Transverse colon (tissue), 4 donors: Measurements from ENCODE around the gene TCP11. TPM values are rescaled to one million over a fixed set of nuclear protein-coding genes. Genes with fewer than 3 reads are reported as not detected.
A peak's percentile ranks its signal among the peaks of the same experiment; 100 is the strongest.

Experiments used
- DNase-seq: peaks from one replicate; pipeline ENCODE4 v3.0.0-alpha.2; 2019
- H3K27ac ChIP-seq, 4 donors: fragments of 200-600 bp; sonication (generic); 2 replicates each; pipeline ENCODE4 v1.5.1; 2016 to 2018; ENCODE audit warnings: inconsistent platforms in 4 of 4
- H3K27me3 ChIP-seq: fragments of 200-600 bp; sonication (generic); 2 replicates; pipeline ENCODE4 v1.5.1; 2017; ENCODE audit warnings: inconsistent platforms
- H3K36me3 ChIP-seq, 4 donors: fragments of 200-600 bp; sonication (generic); 2 replicates each; pipeline ENCODE4 v1.5.1; 2017 to 2019; ENCODE audit warnings: inconsistent platforms in 4 of 4
- H3K4me1 ChIP-seq, 4 donors: fragments of 200-600 bp; sonication (generic); 2 replicates each; pipeline ENCODE4 v1.5.1; 2017 to 2020; ENCODE audit warnings: inconsistent platforms in 4 of 4
- H3K4me3 ChIP-seq, 4 donors: fragments of 200-600 bp; sonication (generic); 1 replicate in 1 of 4; 2 replicates in 3 of 4; pipeline versions ENCODE4 v1.5.1 to v1.6.1; 2017 to 2019; ENCODE audit warnings: inconsistent platforms in 4 of 4
- H3K9me3 ChIP-seq, 2 donors: fragments of 200-600 bp; sonication (generic); 2 replicates each; pipeline ENCODE4 v1.5.1; 2017 to 2019; ENCODE audit warnings: inconsistent platforms in 2 of 2
- EP300 ChIP-seq: sonication (generic); formaldehyde crosslinking; IDR thresholded peaks from one replicate; pipeline ENCODE4 v1.6.1; 2017; ENCODE audit warnings: antibody characterized with exemption, low read depth
- POLR2A ChIP-seq: fragments of 450-650 bp; IDR thresholded peaks from one replicate; pipeline ENCODE4 v1.6.1; 2016; ENCODE audit warnings: antibody characterized with exemption, mild to moderate bottlenecking, moderate library complexity
- POLR2AphosphoS5 ChIP-seq, 3 donors: sonication (generic); formaldehyde crosslinking; IDR thresholded peaks; one replicate each; pipeline ENCODE4 v1.6.1; 2016; ENCODE audit warnings: antibody characterized with exemption in 3 of 3
- WGBS, 2 donors: methylation state at CpG; one replicate each; pipeline ENCODE4 v1.1.5; 2018; ENCODE audit warnings: low coverage in 1 of 2; 5-methylcytosine and 5-hydroxymethylcytosine counted together
- in situ Hi-C, 4 donors: fragments of 200-750 bp; cut with MboI; loops; one replicate each; pipeline versions ENCODE4 v1.15.0 to v1.15.1; 2017; ENCODE audit warnings: low sequenced_read_pairs in 3 of 4, low pct_ligation_motif_present in 1 of 4, low pct_unique_long_range_greater_than_20kb in 1 of 4
- intact Hi-C: fragments of 100-400 bp; cut with DNase I; formaldehyde crosslinking; loops from one replicate; pipeline ENCODE4 v1.15.1; 2023; ENCODE audit warnings: low total_unique reads
- total RNA-seq, 4 donors: library from RNA; depleted of rRNA; stranded (reverse); fragments of >200 nt; gene quantifications; one replicate each; pipeline ENCODE4 v1.1.0, GENCODE V29; 2016
- TF ChIP-seq, protein P1 (sequence below), 5 experiments: fragments of 200-600 bp in 3 of 5; fragments of 450-650 bp in 2 of 5; sonication (generic) in 3 of 5; IDR thresholded peaks; 1 replicate in 2 of 5; 2 replicates in 3 of 5; pipeline ENCODE4 v1.5.1; 2016 to 2017; ENCODE audit warnings: antibody characterized with exemption in 5 of 5, inconsistent platforms in 3 of 5, mild to moderate bottlenecking in 2 of 5, moderate library complexity in 1 of 5

Gene TCP11
- total RNA-seq, 4 donors from 2014 or later, result 0.96 TPM; not detected in 3

GRCh38 chr6:35086282-35086632 is 54.9 kb downstream of the TCP11 start:
- Histone ChIP-seq H3K27me3 (no peaks in the 10 kb centered on the region), H3K4me1 (peaks cover 0 to 16% (median 7%) of the 10 kb centered on the region in 4 donors), H3K27ac (no peak overlapping the region), H3K9me3 (no peaks in the 10 kb centered on the region), H3K4me3 (no peak overlapping the region), H3K36me3 (peaks cover 0 to 40% (median 11%) of the 10 kb centered on the region in 4 donors)
- no peak for DNase-seq
- 95% methylated on average over 10 of the region's 10 CpGs; no CpG with 5 or more reads in 1 of the 2 donors for WGBS, 2 donors
- in situ Hi-C loops (no loop called here), intact Hi-C loops (loop anchor here (10.0 kb wide), 1 partner anchor 71 kb away; no protein-coding TSS in a partner anchor)
- TF ChIP-seq POLR2AphosphoS5 (IDR thresholded peaks at IDR 0.05) (no peak), POLR2A (no peak), EP300 (no peak)
- TF ChIP-seq, protein P1, sequence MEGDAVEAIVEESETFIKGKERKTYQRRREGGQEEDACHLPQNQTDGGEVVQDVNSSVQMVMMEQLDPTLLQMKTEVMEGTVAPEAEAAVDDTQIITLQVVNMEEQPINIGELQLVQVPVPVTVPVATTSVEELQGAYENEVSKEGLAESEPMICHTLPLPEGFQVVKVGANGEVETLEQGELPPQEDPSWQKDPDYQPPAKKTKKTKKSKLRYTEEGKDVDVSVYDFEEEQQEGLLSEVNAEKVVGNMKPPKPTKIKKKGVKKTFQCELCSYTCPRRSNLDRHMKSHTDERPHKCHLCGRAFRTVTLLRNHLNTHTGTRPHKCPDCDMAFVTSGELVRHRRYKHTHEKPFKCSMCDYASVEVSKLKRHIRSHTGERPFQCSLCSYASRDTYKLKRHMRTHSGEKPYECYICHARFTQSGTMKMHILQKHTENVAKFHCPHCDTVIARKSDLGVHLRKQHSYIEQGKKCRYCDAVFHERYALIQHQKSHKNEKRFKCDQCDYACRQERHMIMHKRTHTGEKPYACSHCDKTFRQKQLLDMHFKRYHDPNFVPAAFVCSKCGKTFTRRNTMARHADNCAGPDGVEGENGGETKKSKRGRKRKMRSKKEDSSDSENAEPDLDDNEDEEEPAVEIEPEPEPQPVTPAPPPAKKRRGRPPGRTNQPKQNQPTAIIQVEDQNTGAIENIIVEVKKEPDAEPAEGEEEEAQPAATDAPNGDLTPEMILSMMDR (IDR thresholded peaks at IDR 0.05), result no peak

DNA sequence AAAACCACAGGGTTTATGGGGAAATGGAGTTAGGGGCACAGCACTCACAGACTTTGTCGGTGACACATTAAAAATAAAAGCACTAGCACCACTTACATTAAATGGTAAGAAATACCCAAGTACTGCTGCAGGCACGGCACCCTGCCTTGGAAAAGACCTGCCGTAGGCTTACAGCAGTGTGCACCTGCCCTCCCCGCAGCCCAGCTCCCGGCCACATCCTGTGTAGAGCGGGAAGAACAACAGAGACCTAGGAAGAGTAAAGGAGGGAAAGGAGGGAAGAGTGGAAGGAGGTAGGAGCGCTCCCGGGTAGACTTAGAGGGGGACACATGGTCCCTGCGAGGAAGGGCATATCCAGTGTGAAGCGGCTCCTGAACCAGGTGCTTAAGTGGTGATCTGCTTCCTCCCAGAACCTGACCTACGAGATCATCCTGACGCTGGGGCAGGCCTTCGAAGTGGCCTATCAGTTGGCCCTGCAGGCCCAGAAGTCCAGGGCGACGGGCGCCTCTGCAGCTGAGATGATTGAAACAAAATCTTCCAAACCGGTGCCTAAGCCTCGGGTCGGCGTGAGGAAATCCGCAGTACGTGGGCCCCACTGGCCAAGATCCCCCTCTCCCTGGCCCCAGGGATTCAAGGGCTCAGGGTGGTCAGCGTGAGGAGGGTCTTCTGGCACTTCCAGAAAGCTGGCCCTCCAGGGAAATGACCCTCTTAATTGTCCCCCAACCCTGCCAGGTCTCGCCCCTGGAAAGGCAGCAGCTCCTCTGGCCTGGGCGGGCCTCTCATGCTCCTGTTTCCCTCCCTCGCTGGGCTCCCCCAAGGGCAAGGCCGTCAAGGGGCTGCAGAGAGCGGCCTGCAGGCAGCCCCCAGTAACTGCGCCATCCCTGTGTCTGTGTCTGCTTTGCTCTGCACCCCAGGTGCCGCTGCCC is 55.5 kb downstream of the TCP11 start:
- WGBS, 2 donors, result 80 to 92% methylated on average over 1 to 27 of the region's 30 CpGs
- TF ChIP-seq POLR2AphosphoS5 (IDR thresholded peaks at IDR 0.05) (no peak), EP300 (no peak), POLR2A (no peak)
- TF ChIP-seq, protein P1 (IDR thresholded peaks at IDR 0.05), result no peak
- peaks cover 0 to 40% (median 14%) of the 10 kb centered on the region in 4 donors for H3K36me3 ChIP-seq
- no peak for DNase-seq
- intact Hi-C loops, result loop anchor here (10.0 kb wide), 1 partner anchor 71 kb away; no protein-coding TSS in a partner anchor
- H3K27me3 ChIP-seq, result no peaks in the 10 kb centered on the region
- H3K4me3 ChIP-seq, result no peak overlapping the region
- in situ Hi-C loops, result no loop called here
- no peak overlapping the region for H3K27ac ChIP-seq
- peaks cover 0 to 16% (median 6%) of the 10 kb centered on the region in 4 donors for H3K4me1 ChIP-seq
- H3K9me3 ChIP-seq, result no peaks in the 10 kb centered on the region

DNA sequence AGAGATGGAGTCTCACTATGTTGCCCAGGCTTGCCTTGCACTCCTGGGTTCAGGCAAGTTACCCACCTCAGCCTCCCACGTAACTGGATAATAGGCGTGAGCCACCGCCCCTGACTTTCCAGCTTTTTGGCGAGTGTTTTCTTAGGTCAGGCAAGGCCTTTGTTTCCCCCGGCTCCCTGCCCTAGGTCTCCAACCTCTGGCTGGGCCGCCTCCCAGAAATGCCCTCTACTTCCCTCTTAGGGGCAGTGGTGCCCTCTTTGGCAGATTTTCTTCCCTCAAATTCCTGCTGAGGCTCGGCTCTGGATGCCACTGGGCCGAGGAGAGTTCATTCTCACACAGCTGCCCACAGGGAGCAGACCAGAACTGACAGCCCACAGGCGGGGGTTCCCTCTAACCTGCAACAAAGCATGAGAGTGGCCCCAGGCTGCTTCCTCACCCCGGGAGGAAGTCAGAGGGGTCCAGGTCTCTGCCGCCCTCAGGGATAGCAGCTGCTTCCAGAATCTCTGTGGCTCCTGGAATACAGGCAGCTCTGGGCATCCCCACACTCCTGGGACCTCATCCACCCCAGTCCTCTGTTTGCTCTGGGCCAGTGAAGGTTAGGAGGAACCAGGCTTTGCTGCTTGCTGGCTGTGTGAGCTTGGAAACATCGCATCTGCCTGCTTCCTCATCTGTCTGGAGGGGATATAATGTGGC is 56.5 kb downstream of the TCP11 start:
- in situ Hi-C loops, result no loop called here
- Histone ChIP-seq H3K36me3 (peaks cover 0 to 44% (median 19%) of the 10 kb centered on the region in 4 donors), H3K9me3 (no peaks in the 10 kb centered on the region), H3K4me1 (peaks cover 0 to 11% (median under 1%) of the 10 kb centered on the region in 4 donors), H3K27me3 (no peaks in the 10 kb centered on the region), H3K4me3 (no peak overlapping the region), H3K27ac (peak overlapping the region in 2 of 4 donors; percentile 20 to 36)
- no peak for DNase-seq
- WGBS, 2 donors, result 93 to 100% methylated on average over 4 to 12 of the region's 12 CpGs
- intact Hi-C loops, result loop anchor here (10.0 kb wide), 1 partner anchor 70 kb away; no protein-coding TSS in a partner anchor
- TF ChIP-seq, protein P1 (IDR thresholded peaks at IDR 0.05), result no peak
- TF ChIP-seq POLR2A (no peak), POLR2AphosphoS5 (IDR thresholded peaks at IDR 0.05) (no peak), EP300 (no peak)

GRCh38 chr6:35084041-35084491 is 57.1 kb downstream of the TCP11 start:
- Histone ChIP-seq H3K9me3 (no peaks in the 10 kb centered on the region), H3K27me3 (no peaks in the 10 kb centered on the region), H3K36me3 (peaks cover 0 to 45% (median 21%) of the 10 kb centered on the region in 4 donors), H3K27ac (peak overlapping the region in 2 of 4 donors; percentile 15 to 36), H3K4me1 (peaks cover 0 to 9% (median 0%) of the 10 kb centered on the region in 4 donors), H3K4me3 (no peak overlapping the region)
- peak; percentile 21 for DNase-seq
- WGBS, 2 donors, result 71% methylated on average over 14 of the region's 14 CpGs; no CpG with 5 or more reads in 1 of the 2 donors
- intact Hi-C loops (loop anchor here (10.0 kb wide), 1 partner anchor 69 kb away; no protein-coding TSS in a partner anchor), in situ Hi-C loops (no loop called here)
- no peak for TF ChIP-seq POLR2A
- no peak for TF ChIP-seq EP300
- TF ChIP-seq POLR2AphosphoS5 (IDR thresholded peaks at IDR 0.05), result no peak
- TF ChIP-seq, protein P1 (IDR thresholded peaks at IDR 0.05), result no peak
